GM12872 (cell line): ENCODE results near the gene ATP11C.

Experiments
- CTCF ChIP-seq: IDR thresholded peaks from 3 replicates; pipeline ENCODE4 v1.5.1; 2011; ENCODE audit warnings: low read depth, mild to moderate bottlenecking, low read length, moderate library complexity; ENCODE audit not compliant: insufficient read depth

The ATP11C gene

DNA sequence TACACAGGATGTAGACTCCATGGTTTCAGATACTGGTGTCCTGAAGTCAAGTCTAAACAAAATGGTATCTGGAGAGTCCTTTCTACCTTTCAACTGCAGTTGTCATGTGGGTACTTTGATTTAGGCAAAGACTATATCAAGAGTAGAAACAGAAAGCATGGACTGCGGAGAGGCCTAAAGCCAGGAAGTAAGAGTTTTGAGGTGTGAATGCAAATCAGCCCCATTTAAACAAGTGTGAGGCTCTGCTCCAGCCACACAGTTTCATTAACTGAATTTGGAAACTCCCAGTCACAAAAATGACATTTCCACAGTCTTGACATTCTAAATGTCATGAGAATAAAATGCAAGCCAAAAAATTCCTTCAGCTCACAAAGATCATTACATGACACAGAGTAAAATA lies 137.7 kb downstream of the ATP11C start:
- TF ChIP-seq CTCF, result no peak

GRCh38 chrX:139787601-139788000 lies 145.3 kb downstream of the ATP11C start:
- no peak for TF ChIP-seq CTCF

DNA sequence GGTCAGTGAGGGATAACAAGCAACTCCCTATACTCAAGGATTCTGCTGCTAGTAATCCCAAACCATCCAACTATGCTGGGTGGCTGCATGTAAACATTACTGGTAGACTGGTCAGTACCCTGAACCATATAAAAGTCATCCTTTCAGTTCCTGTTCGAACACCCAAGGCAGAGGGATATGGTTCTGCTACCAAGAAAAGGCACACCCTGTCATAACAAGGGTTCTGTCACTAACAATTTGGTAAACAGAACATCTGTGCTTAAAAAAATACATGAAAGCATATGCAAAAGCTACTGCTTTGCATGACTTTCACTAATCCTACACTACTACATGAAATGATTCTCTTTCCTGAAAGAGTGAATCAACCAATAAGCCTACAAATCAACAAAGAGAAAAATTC lies 148.0 kb downstream of the ATP11C start:
- TF ChIP-seq CTCF, result no peak

DNA sequence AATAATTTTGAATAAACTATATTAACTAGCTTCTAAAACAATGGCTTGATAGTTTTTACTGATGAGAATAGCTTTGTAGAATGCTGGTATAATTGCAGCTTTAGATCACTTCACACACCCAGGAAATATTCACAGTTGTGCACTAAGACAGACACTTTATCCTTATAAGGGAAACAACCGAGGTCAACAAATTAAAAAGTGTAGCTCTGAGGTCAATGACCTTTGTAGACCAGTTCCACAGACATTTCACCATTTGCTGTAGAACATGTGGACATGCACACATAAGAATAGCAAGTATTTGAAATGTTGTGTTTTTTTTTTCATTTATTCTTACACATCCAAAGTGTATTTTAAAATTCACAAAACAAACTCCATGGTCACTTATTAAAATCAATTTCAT lies 148.9 kb downstream of the ATP11C start:
- no peak for TF ChIP-seq CTCF

GRCh38 chrX:139783030-139783429 lies 149.8 kb downstream of the ATP11C start:
- TF ChIP-seq CTCF, result no peak

DNA sequence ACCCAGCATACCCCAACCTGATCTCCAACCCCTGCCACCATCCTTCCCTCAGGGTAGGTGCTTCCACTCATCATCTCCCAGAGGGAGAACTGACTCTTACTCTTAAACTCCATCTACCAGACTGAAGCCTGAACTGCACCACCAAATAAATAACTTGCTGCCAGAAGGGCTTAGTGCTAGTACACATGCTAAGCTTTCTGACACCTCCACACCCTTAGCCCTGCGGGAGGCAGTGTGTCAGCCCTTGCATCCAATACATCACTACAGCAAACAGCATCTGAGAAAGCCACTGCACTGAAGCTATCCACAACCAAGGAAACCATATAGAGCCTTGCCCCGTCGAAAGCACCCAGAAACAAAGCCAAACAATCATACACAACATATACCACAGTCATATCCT lies 156.3 kb downstream of the ATP11C start:
- no peak for TF ChIP-seq CTCF

DNA sequence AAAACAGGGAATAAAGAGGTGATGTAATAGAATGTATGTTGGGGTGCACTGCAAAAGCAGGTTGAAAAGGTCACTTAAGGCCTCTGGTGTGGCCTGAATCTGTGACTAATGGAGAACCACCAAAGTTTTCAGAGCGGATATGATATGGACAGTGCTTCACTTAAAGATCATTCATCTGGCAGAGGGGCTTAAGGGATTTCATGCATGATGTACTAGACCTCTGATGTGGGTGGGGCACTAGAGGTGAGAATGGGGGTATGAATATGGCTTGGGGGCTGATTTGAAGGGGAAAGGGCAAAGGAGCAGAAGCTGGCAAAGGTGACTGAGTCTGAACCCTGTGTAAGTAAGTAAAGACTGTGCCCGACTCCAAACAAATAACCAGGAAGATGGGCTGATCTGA lies 162.5 kb downstream of the ATP11C start:
- no peak for TF ChIP-seq CTCF

DNA sequence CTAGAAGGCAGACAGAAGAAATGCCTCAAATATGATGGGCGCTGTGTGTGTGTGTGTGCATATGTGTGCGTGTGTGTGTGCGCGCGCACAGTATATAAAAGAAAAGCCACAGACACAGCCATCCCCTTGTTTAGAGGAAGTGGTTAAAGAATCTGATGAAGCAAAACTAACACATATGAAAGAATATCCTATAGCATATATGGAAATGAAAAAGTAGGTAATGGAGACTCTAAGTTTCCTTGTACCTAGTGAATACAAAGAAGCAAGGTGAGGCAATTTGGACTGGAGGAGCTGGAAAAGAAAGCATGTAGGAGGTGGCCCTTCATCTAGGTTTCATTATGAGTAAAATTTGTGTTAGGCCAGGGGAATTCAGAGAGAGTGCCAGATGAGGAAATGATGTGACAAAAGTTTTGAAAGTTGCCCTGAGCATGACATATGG lies 166.3 kb downstream of the ATP11C start:
- TF ChIP-seq CTCF, result no peak
